Left lung (tissue), 14 donors: ENCODE results near the gene CIRBP. TPM values are rescaled to one million over a fixed set of nuclear protein-coding genes. Genes with fewer than 3 reads are reported as not detected.

Source experiments
- ATAC-seq: fragments of 200-7000 bp; cut with Tn5 transposase; one replicate; pipeline ENCODE4 v1.9.1; 2020; ENCODE audit warnings: moderate library complexity
- DNase-seq, 4 donors: peaks; one replicate each; pipeline ENCODE4 v3.0.0-alpha.2; 2013 to 2020
- H3K27ac ChIP-seq, 2 donors: fragments of 200-600 bp; sonication (generic) in 1 of 2; one replicate each; pipeline versions ENCODE4 v1.5.0 to v1.8.0; 2020 to 2021
- H3K27me3 ChIP-seq, 2 donors: fragments of 200-600 bp; sonication (generic) in 1 of 2; one replicate each; pipeline versions ENCODE4 v1.5.0 to v1.8.0; 2020 to 2021
- H3K36me3 ChIP-seq, 2 donors: fragments of 200-600 bp; sonication (generic) in 1 of 2; one replicate each; pipeline versions ENCODE4 v1.5.0 to v1.8.0; 2020 to 2021
- H3K4me1 ChIP-seq, 2 donors: fragments of 200-600 bp; one replicate each; pipeline ENCODE4 v1.8.0; 2021
- H3K4me3 ChIP-seq, 2 donors: fragments of 200-600 bp; sonication (generic) in 1 of 2; one replicate each; pipeline versions ENCODE4 v1.5.0 to v1.8.0; 2020 to 2021; ENCODE audit warnings: mild to moderate bottlenecking in 1 of 2
- H3K9me3 ChIP-seq, 2 donors: fragments of 200-600 bp; sonication (generic) in 1 of 2; one replicate each; pipeline versions ENCODE4 v1.5.0 to v1.8.0; 2020 to 2021
- CTCF ChIP-seq, 2 donors: fragments of 200-600 bp; sonication (generic) in 1 of 2; IDR thresholded peaks; one replicate each; pipeline versions ENCODE4 v1.5.0 to v1.8.0; 2021; ENCODE audit warnings: antibody characterized with exemption in 2 of 2
- intact Hi-C, 2 donors: fragments of 100-400 bp; cut with DNase I; formaldehyde crosslinking; loops; one replicate each; pipeline versions ENCODE4 v1.11.2 to v1.14.2; 2022
- long read RNA-seq, 12 donors: library from polyadenylated mRNA in 2 of 12; unstranded in 2 of 12; transcript quantifications; one replicate each; pipeline ENCODE4 v2.0.0 and lab custom pipeline, GENCODE V29; 2019 to 2026
- polyA plus RNA-seq, 6 donors: library from polyadenylated mRNA; unstranded; fragments of 120-200 nt; gene quantifications; one replicate each; pipeline ENCODE4 v1.2.1, GENCODE V29; 2013; ENCODE audit not compliant: insufficient read length in 6 of 6
- total RNA-seq, 2 donors: library from RNA; stranded (reverse); fragmentation: NEBNext Ultra II Directional; extraction: Animal tissue kit (Norgen Biotek cat#: 25700); gene quantifications; one replicate each; pipeline ENCODE4 v1.2.1, GENCODE V29; 2021
- donor health status: DM: no; HTN: yes; CAD: no.
- donor health status: DM: no; HTN: no; CAD: no.

CIRBP gene
- total RNA-seq (100 to 1,000 TPM; 220 to 235 TPM), polyA plus RNA-seq (1,000 to 10,000 TPM in 3 of 6 donors, 100 to 1,000 TPM in 3; 873 to 1,079 (median 988) TPM)
- long read RNA-seq, donor 1, transcript CIRBP-234 (4 exons, 587 nt), result minor isoform, 49 of 883 reads
- long read RNA-seq, donor 1, transcript CIRBP-245 (2 exons, 1,044 nt), result minor isoform, 89 of 883 reads
- long read RNA-seq, donor 1, transcript CIRBP-246 (6 exons, 1,043 nt), result minor isoform, 58 of 883 reads
- long read RNA-seq, donor 1, transcript CIRBP-201 (7 exons, 1,328 nt), result major isoform, 192 of 883 reads
- long read RNA-seq, donor 1, partial matches to known transcripts, result 376 of 883 reads
- long read RNA-seq, donor 1, other reads (novel, unspliced or antisense), result 53 of 883 reads
- long read RNA-seq, donor 2, transcript CIRBP-210 (8 exons, 938 nt), result minor isoform, 19 of 366 reads
- long read RNA-seq, donor 2, transcript CIRBP-201 (7 exons, 1,328 nt), result major isoform, 123 of 366 reads
- long read RNA-seq, donor 2, transcript CIRBP-245 (2 exons, 1,044 nt), result minor isoform, 45 of 366 reads
- long read RNA-seq, donor 2, transcript CIRBP-234 (4 exons, 587 nt), result minor isoform, 52 of 366 reads
- long read RNA-seq, donor 2, partial matches to known transcripts, result 67 of 366 reads
- long read RNA-seq, donor 2, other reads (novel, unspliced or antisense), result 23 of 366 reads
- long read RNA-seq, donor 3, transcript CIRBP-246 (6 exons, 1,043 nt), result minor isoform, 13 of 327 reads
- long read RNA-seq, donor 3, transcript CIRBP-234 (4 exons, 587 nt), result minor isoform, 21 of 327 reads
- long read RNA-seq, donor 3, transcript CIRBP-245 (2 exons, 1,044 nt), result minor isoform, 30 of 327 reads
- long read RNA-seq, donor 3, transcript CIRBP-201 (7 exons, 1,328 nt), result major isoform, 169 of 327 reads
- long read RNA-seq, donor 3, partial matches to known transcripts, result 32 of 327 reads
- long read RNA-seq, donor 3, other reads (novel, unspliced or antisense), result 41 of 327 reads
- long read RNA-seq, donor 4, transcript CIRBP-201 (7 exons, 1,328 nt), result major isoform, 75 of 134 reads
- long read RNA-seq, donor 4, transcript CIRBP-246 (6 exons, 1,043 nt), result minor isoform, 5 of 134 reads
- long read RNA-seq, donor 4, transcript CIRBP-210 (8 exons, 938 nt), result minor isoform, 29 of 134 reads
- long read RNA-seq, donor 4, partial matches to known transcripts, result 4 of 134 reads
- long read RNA-seq, donor 4, other reads (novel, unspliced or antisense), result 17 of 134 reads
- long read RNA-seq, donor 5, transcript CIRBP-201 (7 exons, 1,328 nt), result major isoform, 162 of 426 reads
- long read RNA-seq, donor 5, transcript CIRBP-245 (2 exons, 1,044 nt), result minor isoform, 61 of 426 reads
- long read RNA-seq, donor 5, transcript CIRBP-246 (6 exons, 1,043 nt), result minor isoform, 27 of 426 reads
- long read RNA-seq, donor 5, transcript CIRBP-234 (4 exons, 587 nt), result minor isoform, 55 of 426 reads
- long read RNA-seq, donor 5, partial matches to known transcripts, result 47 of 426 reads
- long read RNA-seq, donor 5, other reads (novel, unspliced or antisense), result 23 of 426 reads
- long read RNA-seq, donor 6, transcript CIRBP-201 (7 exons, 1,328 nt), result major isoform, 137 of 277 reads
- long read RNA-seq, donor 6, transcript CIRBP-234 (4 exons, 587 nt), result minor isoform, 19 of 277 reads
- long read RNA-seq, donor 6, transcript CIRBP-245 (2 exons, 1,044 nt), result minor isoform, 18 of 277 reads
- long read RNA-seq, donor 6, transcript CIRBP-210 (8 exons, 938 nt), result minor isoform, 25 of 277 reads
- long read RNA-seq, donor 6, partial matches to known transcripts, result 23 of 277 reads
- long read RNA-seq, donor 6, other reads (novel, unspliced or antisense), result 27 of 277 reads
- long read RNA-seq, donor 7, transcript CIRBP-245 (2 exons, 1,044 nt), result minor isoform, 29 of 259 reads
- long read RNA-seq, donor 7, transcript CIRBP-210 (8 exons, 938 nt), result minor isoform, 50 of 259 reads
- long read RNA-seq, donor 7, transcript CIRBP-234 (4 exons, 587 nt), result minor isoform, 26 of 259 reads
- long read RNA-seq, donor 7, transcript CIRBP-201 (7 exons, 1,328 nt), result major isoform, 85 of 259 reads
- long read RNA-seq, donor 7, partial matches to known transcripts, result 19 of 259 reads
- long read RNA-seq, donor 7, other reads (novel, unspliced or antisense), result 24 of 259 reads
- long read RNA-seq, donor 8, transcript CIRBP-234 (4 exons, 587 nt), result minor isoform, 27 of 271 reads
- long read RNA-seq, donor 8, transcript CIRBP-245 (2 exons, 1,044 nt), result minor isoform, 40 of 271 reads
- long read RNA-seq, donor 8, transcript CIRBP-201 (7 exons, 1,328 nt), result major isoform, 99 of 271 reads
- long read RNA-seq, donor 8, transcript CIRBP-210 (8 exons, 938 nt), result minor isoform, 25 of 271 reads
- long read RNA-seq, donor 8, partial matches to known transcripts, result 20 of 271 reads
- long read RNA-seq, donor 8, other reads (novel, unspliced or antisense), result 26 of 271 reads
- long read RNA-seq, donor 9, partial matches to known transcripts, result 0 of 7 reads
- long read RNA-seq, donor 9, other reads (novel, unspliced or antisense), result 0 of 7 reads
- long read RNA-seq, donor 10, transcript CIRBP-201 (7 exons, 1,328 nt), result major isoform, 121 of 170 reads
- long read RNA-seq, donor 10, transcript CIRBP-210 (8 exons, 938 nt), result minor isoform, 15 of 170 reads
- long read RNA-seq, donor 10, partial matches to known transcripts, result 5 of 170 reads
- long read RNA-seq, donor 10, other reads (novel, unspliced or antisense), result 14 of 170 reads
- long read RNA-seq, donor 11, result 0 reads
- long read RNA-seq, donor 12, transcript CIRBP-210 (8 exons, 938 nt), result minor isoform, 25 of 308 reads
- long read RNA-seq, donor 12, transcript CIRBP-245 (2 exons, 1,044 nt), result minor isoform, 57 of 308 reads
- long read RNA-seq, donor 12, transcript CIRBP-201 (7 exons, 1,328 nt), result major isoform, 105 of 308 reads
- long read RNA-seq, donor 12, transcript CIRBP-246 (6 exons, 1,043 nt), result minor isoform, 32 of 308 reads
- long read RNA-seq, donor 12, partial matches to known transcripts, result 34 of 308 reads
- long read RNA-seq, donor 12, other reads (novel, unspliced or antisense), result 25 of 308 reads

GRCh38 chr19:1269065-1269477 lies at the start of gene CIRBP:
CIRBP (plus strand) TSS chr19:1269332; CDS start chr19:1270934, 1,602 bp downstream.
- peak in 1 of 2 donors; percentile 19 for TF ChIP-seq CTCF (IDR thresholded peaks at IDR 0.05)

GRCh38 chr19:1219786-1220476 lies 49.2 kb upstream of the CIRBP start:
- no peak overlapping the region for H3K27ac ChIP-seq
- intact Hi-C loops, result no loop called here
- H3K27me3 ChIP-seq, result no peaks in the 10 kb centered on the region
- no peak overlapping the region for H3K4me3 ChIP-seq
- H3K9me3 ChIP-seq, result no peaks in the 10 kb centered on the region
- ATAC-seq, result no peak
- no peak for TF ChIP-seq CTCF (IDR thresholded peaks at IDR 0.05)
- peaks cover 9 to 27% of the 10 kb centered on the region in 2 donors for H3K4me1 ChIP-seq
- peaks cover 0 to 57% of the 10 kb centered on the region in 2 donors for H3K36me3 ChIP-seq
- no peak for DNase-seq

More at GRCh38 chr19:1269065-1269477, at the start of gene CIRBP:
- Histone ChIP-seq H3K27me3 (no peaks in the 10 kb centered on the region), H3K36me3 (peaks cover 4 to 37% of the 10 kb centered on the region in 2 donors), H3K27ac (peak within 1 kb of the TSS; percentile 99), H3K9me3 (no peaks in the 10 kb centered on the region), H3K4me3 (peak within 1 kb of the TSS; percentile 51 to 84), H3K4me1 (peaks cover 57 to 90% of the 10 kb centered on the region in 2 donors)
- DNase-seq, result peak; percentile 98 to 100 (median 100)
- peak; percentile 72 for ATAC-seq
- intact Hi-C loops, result no loop called here

- H3K27me3 ChIP-seq, result no peaks in the 10 kb centered on the region
- H3K27ac ChIP-seq, result no peak overlapping the region
- DNase-seq (no peak), ATAC-seq (no peak)
- peaks cover 0 to 63% of the 10 kb centered on the region in 2 donors for H3K36me3 ChIP-seq
- H3K4me1 ChIP-seq, result peaks cover 4 to 22% of the 10 kb centered on the region in 2 donors
- intact Hi-C loops, result no loop called here
- no peaks in the 10 kb centered on the region for H3K9me3 ChIP-seq
- TF ChIP-seq CTCF (IDR thresholded peaks at IDR 0.05), result no peak
- H3K4me3 ChIP-seq, result no peak overlapping the region
Measured at GRCh38 chr19:1220477-1220930, 48.6 kb upstream of the CIRBP start.
